GM19240 (cell line): ENCODE results near the gene NSUN7.
"Not testable (repeated sequence)": the region's sequence is repeated elsewhere in the genome, so short reads cannot be mapped to it uniquely, and the experiment has no call there.

Experiments used
- DNase-seq: peaks from one replicate; pipeline ENCODE4 v3.0.0; 2011; ENCODE audit warnings: low spot score; ENCODE audit not compliant: insufficient read length

The NSUN7 gene

GRCh38 chr4:40812856-40813255, 63.1 kb downstream of the NSUN7 start:
- DNase-seq: no peak

GRCh38 chr4:40817157-40817556, 67.4 kb downstream of the NSUN7 start:
- DNase-seq: not testable (repeated sequence)

- no peak for DNase-seq
These were observed 70.3 kb downstream of the NSUN7 start for GRCh38 chr4:40820101-40820500.

GRCh38 chr4:40822420-40823166, 72.8 kb downstream of the NSUN7 start:
- DNase-seq: no peak

- DNase-seq: no peak
These were observed 75.5 kb downstream of the NSUN7 start for GRCh38 chr4:40825014-40825838.

- no peak for DNase-seq
These were observed 77.1 kb downstream of the NSUN7 start for GRCh38 chr4:40826821-40827220.

- DNase-seq: no peak
These were observed 78.0 kb downstream of the NSUN7 start for GRCh38 chr4:40827758-40828157.

GRCh38 chr4:40828661-40829060, 78.9 kb downstream of the NSUN7 start:
- no peak for DNase-seq

- no peak for DNase-seq
These were observed 79.8 kb downstream of the NSUN7 start for GRCh38 chr4:40829586-40829985.

- no peak for DNase-seq
These were observed 81.6 kb downstream of the NSUN7 start for GRCh38 chr4:40831146-40831907.

GRCh38 chr4:40832175-40832574, 82.4 kb downstream of the NSUN7 start:
- DNase-seq: no peak

GRCh38 chr4:40833212-40833611, 83.5 kb downstream of the NSUN7 start:
- no peak for DNase-seq

- DNase-seq: no peak
These were observed 87.5 kb downstream of the NSUN7 start for GRCh38 chr4:40837094-40837870.

GRCh38 chr4:40838742-40839141, 89.0 kb downstream of the NSUN7 start:
- no peak for DNase-seq

- no peak for DNase-seq
These were observed 90.7 kb downstream of the NSUN7 start for GRCh38 chr4:40840255-40840984.

GRCh38 chr4:40840985-40841571, 91.3 kb downstream of the NSUN7 start:
- no peak for DNase-seq

- no peak for DNase-seq
These were observed 92.6 kb downstream of the NSUN7 start for GRCh38 chr4:40842318-40842717.

- DNase-seq: no peak
These were observed 93.1 kb downstream of the NSUN7 start for GRCh38 chr4:40842725-40843423.

- no peak for DNase-seq
These were observed 93.9 kb downstream of the NSUN7 start for GRCh38 chr4:40843696-40844095.
